HG03066 (cell line): Measurements from ENCODE around the gene SLC7A1.

Experiments
- ATAC-seq: cut with Tn5 transposase; IDR thresholded peaks from one replicate; pipeline ENCODE4 v1.9.1; 2021; ENCODE audit warnings: low read depth; ENCODE audit not compliant: unreplicated experiment

Gene SLC7A1

GRCh38 chr13:29471551-29471950 lies 123.9 kb downstream of the SLC7A1 start:
- ATAC-seq, result no peak

DNA sequence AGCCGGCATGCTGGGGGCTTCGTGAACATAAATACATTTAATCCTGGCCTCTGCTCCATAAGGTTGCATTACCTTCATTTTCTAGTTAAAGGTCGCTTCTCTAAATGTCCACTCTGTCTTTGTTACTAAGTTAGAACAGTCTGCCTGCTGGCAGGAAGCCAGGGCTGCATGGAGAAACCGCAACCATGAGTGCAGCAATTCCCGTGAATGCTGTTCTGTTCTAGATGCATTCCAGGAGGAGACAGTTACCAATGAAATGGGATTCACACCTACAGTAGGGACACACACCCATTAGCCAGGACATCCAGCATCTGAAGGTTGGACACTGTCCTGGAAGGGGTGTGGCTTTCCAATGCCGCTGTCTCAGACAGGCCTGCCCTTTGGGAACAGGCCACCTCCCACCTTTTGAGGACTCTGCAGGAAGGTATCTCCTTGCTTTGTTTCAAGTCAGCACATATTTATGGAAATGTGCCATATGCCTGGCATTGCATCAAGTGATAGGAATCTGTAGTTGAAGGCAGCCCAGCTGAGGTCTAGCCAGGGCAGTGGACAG lies 129.7 kb downstream of the SLC7A1 start:
- no peak for ATAC-seq

DNA sequence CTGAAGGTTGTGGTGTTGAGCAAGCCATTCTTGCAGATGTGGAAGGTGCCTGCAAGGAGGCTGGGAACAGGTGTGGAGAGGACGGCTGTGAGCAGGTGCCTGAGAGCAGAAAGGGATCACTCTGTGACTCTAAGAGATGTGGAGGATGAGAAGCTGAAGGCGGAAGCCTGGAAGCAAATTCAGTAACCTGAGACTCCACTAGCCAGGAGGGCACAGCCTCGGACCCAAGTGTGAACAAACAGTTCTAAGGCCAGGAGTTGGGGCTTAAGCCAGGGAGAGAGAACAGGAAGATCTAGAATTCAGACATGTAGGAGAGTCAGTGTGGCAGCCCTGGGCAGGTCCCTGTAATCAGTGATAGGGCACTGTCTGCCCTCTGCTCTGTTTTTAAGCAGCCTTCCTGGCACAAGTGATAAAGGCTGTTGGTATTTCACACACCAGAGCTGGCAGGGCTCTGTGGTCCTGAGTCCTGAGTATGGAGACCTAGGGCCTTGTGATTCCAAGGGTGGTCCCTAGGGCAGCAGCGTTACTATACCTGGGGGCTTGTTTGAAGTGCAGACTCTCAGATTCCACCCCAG lies 131.3 kb downstream of the SLC7A1 start:
- no peak for ATAC-seq

GRCh38 chr13:29459813-29460355 lies 135.6 kb downstream of the SLC7A1 start:
- no peak for ATAC-seq
